T1000 (cell line): ENCODE measurements around the gene GREM2.

ENCODE experiments used
- DNase-seq: peaks from one replicate; lab custom pipeline; 2025; ENCODE audit warnings: mixed read lengths; lab: John Stamatoyannopoulos, UW

GREM2 gene

DNA sequence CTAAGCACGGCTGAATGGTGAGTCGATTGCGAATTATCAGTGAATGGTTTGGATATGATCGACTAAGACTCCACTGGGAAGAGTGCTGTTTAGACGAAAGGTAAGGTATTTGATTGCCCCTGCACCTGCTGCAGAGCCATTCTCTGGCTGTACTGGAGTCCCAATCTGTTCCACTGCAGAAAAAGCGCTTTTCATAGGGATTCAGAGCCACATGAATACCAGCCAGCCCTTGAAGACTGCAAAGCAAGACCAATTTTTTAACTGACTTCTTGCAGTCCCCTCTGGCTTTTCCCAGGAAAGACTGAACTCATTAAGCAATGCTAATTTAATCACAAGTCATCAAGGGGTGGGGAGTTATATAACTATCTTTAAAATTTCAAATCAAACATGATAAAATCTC lies 1.3 kb downstream of the GREM2 start:
- DNase-seq, result no peak

DNA sequence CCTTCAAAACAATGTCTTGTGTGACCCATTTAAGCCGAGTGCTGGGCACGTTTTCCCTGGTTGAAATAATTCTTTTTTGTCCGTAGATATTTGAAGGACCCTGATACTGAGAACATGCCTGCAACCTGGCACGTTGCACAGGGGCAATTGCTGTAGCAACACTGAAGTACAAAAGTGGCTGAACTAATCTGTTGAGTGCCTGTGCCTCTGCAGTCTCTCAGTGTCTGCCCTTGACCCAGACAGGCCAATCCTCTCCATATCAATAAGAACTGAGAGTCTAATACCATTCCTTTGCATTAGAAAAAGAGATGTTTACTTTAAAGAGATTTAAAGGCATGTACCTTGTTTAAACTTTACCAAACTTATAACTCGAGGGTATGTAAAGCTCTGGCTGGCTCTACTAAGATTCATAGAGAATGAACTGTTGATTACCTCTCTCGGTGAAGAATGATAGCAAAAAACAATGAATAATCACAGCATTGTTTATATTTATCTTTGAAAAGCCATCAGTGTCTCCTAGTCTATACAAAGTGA lies 2.4 kb downstream of the GREM2 start:
- DNase-seq, result no peak

DNA sequence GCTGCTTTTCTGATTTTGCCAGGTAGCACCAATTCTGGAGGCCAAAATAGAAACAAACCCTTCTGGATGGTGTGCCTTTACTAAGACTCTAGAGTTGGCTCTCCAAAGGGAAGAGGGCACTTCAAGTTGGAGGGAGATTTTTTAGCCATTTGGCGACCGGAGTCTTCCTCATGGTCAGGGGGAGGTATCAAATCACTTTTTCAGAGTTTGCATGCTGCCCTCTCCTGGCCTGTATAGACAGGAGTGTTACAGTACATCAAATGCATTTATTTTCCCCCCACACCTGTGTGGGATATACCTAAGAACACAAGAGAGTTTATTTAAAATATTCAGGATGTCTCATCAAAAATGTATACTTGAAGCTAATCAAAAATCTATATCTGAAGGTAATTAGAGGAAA lies 3.2 kb downstream of the GREM2 start:
- DNase-seq, result no peak

DNA sequence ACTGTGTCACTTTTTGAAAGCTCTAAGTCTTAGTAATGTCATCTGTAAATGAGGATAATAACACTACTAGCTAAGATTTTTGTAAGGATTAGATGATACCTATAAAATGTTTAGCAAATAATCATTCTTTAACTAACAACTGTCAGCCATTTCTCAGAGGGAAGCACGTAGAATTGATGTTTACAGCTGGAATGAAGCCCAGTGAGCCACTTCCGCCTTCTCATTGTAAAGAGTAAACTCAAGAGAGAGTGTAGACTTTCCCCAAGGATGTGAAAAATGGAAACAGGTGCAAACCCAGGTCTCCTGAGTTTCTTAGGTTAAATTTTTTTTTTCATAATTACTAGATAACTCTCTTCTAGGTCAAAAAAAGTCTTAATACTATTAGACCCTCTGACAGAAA lies 4.9 kb downstream of the GREM2 start:
- DNase-seq, result no peak

DNA sequence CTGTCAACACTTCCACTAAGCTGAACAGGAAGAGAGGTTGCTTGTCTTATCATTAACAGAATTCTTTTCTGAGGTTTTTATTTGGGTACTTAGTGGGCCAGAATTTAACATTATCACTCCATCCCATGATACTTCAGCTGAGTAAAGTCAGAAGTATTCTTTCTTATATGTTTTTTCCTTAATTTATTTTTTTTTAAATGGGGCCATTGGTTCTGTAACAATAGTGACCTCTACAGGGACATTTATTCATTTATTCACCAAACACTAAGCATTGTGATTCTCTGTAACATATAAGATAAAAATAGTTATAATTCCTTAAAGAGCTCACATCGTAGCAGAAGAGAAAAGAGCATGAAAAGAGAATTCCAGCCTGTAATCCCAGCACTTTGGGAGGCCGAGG lies 9.8 kb downstream of the GREM2 start:
- DNase-seq, result no peak

DNA sequence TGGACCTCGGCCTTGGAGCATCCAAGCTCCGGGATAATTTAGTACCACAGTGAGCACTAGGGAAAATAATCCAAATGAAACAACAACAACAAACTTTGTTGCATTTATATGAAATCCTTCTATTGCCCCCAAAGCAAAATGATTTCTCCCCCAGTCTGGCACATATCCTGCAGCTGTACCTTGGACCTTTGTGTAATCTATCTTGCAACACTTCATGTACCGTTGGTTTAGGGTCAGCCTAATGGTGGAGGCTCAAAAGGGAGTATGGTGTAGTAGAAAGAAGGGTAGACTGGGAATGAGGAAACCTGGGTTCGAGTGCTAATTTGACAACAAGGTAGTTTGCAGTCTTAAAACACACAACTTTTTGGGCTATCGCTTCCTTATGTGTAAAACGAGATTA lies 12.1 kb downstream of the GREM2 start:
- no peak for DNase-seq

DNA sequence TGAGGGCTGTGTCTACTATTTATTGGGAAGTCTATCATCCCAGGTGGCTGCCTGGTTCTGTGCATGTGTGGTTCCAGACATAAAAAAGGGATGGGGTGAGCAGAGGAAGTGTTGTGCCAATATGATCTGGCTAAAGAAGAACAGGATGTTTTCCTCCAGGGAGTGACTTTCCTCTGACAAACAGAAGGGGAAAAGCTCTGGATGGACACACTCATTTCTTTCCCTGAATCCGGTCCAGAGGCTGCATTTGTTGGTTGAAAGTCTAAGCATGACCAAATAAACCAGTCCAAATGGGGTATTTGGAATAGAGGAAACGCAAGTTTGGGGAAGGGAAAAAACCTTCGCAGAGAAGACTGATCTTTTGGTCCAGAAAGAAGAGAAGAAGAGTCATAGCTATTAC lies 12.7 kb downstream of the GREM2 start:
- no peak for DNase-seq

DNA sequence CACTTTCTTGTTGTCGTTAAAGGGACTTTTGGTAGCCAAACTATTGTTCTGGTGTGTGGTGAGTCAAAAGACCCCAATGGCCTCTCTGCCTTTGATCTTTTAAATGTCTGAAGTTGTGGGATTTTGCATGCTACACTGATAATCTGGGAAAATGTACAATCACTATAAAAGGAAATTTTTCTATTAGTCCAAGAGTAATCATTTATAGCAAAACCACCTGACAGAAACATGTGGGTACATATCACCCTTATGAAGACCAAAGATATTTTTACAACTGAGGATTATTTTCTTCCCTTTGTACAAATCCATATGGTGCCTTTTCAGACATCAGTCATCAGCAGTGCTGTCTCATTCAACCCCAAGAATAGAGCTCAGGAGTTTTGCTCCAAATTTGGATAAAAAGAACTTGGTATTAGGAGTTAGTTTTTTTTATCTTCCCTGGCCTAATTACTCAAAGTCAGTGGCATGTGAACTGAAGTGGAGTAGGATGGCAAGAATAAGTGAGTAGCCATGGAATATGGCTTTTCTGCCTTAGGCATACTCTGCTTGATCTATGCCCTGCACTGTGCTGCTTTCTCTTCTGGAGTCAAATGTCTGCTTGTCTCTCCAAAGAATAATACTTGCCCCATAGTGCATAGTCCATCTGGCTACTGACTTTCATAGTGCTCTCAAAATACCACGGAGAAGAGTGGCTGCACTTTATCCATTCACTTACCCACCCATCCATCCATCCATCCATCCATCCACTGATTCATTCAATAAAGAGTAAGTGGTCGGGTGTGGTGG lies 13.5 kb downstream of the GREM2 start:
- no peak for DNase-seq

DNA sequence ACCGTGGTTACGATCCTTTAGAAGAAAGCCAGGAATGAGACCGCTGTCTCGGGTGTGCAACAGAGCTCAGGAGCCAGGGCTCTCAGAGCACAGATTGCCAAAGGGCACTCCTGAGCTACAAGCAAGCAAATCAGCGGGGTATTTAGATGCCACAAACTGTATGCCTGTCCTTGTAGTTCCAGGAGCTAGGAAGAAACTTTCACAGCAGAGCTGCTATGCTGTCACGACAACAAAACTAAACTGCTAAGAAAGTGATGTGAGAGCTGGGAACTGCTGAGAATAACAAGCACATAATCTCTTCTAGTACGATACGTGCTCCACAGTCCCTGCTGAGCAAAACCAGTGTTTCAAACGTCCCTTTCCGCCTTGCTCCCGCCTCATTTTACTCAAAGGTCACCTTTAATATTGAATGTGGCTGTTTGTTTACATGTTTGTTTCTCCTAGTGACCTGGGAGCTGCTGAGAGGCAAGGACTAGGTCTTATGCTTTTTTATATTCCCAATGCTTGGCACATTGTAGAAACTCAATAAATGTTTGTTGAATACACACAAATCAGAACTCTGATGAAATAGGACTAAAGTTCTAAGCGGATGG lies 14.7 kb downstream of the GREM2 start:
- DNase-seq, result no peak

DNA sequence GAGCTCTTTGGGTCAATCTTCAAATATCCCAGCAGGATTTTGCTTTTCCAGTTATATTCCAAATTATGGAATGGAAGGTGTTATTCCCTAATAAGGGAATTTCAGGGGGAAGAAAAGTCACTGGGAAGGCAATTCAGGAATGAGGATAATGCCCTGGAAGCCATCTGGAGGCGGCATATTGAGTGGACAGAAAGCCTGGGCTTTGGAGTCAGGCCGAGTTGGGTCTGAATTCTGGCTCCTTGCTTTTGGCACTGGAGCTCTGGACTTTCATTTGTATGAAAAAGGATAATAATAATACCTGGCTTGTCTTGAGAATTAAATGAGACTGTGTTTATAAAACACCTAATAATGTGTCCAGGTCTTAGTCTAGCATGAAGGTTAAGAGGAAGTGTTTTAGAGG lies 16.5 kb downstream of the GREM2 start:
- no peak for DNase-seq

DNA sequence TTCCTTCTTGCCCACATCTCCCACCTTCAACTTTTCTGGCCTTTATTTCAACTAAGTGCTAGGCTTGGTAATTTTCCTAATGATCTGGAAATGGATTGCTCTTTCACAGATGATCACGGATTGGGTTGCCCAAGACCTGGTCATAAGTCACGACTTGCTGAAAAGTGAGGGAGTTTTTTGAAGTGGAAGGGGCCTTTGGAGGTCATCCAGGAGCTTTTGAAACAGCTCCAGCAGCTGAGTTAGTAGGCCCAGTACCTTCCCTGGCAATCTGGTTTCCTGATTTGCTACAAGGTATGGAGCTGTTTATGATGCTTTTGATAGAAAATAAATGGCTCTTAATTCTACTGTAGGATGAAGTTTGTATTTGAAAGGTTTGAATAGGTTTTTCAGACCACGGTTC lies 20.4 kb downstream of the GREM2 start:
- no peak for DNase-seq

DNA sequence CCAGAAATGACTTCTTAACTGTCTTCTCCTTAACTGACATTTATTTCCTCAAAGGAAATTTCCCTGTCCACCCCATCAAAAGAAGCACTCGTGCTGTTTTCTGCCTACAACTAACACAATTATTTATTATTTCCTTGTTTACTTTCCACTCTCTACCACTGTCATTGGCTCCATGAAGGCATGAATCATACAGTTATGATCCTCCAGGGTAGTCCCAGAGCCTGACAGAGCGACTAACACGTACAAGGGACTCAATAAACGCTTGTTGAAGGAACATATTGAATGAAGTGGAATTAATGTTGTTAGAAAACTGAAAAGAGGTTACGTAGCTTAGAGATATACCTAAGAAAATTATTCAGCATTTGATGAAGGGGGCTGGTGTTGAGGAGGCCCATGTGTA lies 20.9 kb downstream of the GREM2 start:
- no peak for DNase-seq

DNA sequence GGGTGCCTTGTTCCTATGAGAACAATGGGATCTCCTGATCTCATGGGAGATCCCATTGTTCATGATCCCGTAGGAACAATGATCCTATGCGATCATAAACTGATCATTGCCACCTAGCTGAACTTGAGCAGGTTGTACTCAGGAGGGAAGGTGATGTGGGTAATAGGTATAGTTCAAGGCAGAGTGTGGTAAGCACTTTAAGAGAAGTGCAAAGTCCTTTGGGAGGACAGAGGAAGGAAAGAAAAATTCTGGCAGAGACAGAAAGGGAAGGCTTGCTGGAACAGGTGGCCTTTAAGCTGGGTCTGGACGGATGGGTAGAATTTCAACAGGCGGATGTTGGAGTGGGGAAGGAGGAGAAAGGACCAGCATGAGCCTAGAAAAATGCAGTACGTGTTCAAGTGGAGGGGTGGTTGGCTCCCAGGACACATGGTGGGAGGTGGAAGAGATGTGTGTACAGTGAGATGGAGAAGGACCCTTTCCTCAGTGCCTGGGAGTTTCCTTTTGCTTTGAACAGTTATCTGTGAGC lies 22.3 kb downstream of the GREM2 start:
- no peak for DNase-seq

DNA sequence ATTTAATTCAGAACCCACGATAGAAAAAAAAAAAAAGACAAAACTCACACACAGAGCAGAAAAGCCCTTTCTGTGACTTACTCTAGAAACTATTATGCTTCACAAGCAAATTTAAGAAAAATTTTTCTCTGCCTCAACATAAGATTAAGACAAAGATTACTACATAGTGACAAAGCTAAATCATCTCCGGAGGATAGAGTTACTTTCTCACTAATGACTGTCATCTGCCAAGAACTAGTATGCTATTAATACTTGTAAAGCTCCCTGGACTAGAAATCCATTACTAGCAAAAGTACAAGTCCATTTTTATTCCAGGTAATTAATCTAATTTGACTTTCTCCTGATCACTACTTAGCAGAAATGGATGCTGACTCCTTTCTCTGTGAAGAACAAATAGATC lies 25.9 kb downstream of the GREM2 start:
- no peak for DNase-seq

DNA sequence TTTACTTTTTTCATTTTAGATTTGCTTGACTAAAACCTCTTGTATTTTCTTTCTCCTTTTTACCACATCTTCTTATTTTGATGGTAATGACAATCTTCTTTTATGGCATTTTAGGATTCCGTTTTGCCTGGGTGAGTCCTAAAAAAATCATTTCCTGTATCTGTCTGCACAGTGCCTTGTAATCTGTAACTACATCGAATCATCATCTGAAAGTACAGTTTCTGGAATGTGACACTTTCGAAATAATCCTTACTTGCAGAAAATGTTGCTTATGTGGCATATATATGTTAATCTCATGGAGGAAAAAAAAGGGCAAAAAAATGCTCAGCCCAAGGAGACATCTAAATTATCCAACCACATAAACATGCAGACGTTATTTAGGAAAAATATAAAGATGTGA lies 29.0 kb downstream of the GREM2 start:
- no peak for DNase-seq

DNA sequence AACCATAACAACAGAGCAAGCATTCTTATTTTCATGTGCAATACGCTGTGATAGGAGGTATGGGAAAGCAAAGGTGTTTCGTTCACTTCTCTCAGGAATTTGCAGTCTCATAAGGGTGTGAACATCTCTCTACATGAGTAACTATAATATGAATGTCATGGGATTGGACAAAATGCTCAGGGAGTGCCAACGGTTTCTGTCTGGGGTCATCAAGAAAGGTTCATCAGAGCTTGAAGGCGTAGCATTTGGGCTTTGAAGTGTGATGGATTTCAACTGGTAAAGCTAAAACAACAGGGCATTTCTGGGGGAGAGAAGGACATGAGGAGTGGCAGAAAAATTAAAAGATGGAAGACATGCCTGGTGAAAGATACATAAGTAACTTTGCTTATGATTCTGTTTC lies 32.4 kb downstream of the GREM2 start:
- no peak for DNase-seq

DNA sequence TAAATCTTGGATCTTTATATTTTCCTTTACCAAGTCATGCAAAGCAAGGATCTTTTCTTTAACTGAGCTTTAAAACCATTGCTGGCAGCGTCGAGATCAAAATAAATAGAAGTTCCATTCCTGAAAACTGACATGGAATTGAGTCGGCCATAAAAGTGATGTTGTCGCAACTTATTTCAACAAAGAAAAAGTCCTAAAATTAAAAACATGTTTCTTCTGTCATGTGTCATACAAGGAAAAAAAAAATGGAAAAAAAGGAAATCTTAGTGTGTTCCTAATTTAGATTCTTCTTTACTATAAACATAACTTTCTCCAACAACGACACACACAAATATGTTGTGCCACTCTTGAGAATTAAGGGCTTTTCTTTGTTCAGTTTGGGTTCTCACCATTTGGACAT lies 34.9 kb downstream of the GREM2 start:
- DNase-seq, result no peak

DNA sequence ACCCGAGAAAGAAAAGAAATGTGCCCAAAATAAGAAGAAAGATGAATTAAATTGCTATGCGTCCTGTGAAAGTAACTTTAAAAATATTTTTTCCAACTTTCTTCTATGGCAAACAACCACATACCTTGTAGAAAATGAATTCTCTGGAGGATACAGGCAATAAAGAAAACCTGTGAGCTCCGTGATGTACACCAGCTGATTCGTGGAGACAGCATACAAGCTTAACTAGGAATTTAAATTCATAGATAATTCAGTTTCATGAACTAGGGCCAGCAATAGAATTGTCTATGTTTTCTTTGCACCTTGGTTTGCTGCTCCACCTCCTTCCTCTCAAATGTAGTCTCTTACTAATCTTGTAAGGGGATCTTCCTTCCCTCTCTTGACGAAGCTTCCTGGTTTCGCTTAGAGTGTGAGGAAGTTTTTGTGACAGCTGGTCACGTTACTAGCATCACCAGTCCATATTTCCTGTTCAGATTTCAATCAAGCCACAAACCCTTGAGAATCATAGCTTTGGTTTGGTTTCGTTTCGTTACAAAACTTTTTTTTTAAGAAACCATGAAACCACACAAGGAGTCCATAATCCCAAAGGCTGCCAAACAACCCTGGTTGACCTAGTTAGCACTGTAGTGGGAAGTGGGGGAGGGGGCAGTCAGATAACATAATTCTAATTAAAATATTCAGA lies 35.8 kb downstream of the GREM2 start:
- no peak for DNase-seq

DNA sequence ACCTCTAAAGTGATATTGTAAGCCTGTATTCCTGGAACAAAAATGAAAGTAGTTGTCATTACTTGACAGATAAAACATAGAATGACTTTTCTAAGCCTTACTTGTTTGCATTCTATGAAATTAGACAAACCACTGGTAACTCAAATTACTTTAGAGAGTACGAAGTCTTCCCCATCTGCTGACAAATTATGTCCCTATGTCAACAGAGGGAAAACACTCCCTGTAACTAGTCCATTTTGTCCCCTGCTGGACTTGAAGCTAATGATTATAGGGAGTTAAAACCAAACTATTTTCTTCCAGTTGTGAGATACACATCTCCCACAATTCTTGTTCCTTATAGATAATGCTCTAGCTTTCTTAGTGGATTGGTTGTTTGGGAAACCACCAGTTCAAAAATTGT lies 39.6 kb downstream of the GREM2 start:
- DNase-seq, result no peak

DNA sequence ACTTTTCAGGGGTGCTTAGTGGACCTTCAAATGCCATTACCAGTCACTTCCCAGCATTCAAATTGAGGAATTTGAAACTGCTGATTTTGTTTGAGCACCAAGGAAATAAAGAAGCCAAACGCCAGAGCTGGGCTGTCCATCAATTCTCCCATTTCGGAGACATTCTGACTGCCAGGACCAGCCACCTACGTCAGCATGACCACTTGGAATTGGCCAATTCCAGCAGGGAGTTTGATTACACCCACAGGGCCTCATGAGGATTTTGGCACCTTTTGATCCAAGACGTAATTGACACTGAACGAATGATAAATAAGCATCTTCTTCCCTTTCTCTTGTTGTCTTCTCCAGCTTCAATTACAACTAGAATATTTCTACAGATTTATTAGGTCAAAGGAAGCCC lies 40.2 kb downstream of the GREM2 start:
- DNase-seq, result no peak

DNA sequence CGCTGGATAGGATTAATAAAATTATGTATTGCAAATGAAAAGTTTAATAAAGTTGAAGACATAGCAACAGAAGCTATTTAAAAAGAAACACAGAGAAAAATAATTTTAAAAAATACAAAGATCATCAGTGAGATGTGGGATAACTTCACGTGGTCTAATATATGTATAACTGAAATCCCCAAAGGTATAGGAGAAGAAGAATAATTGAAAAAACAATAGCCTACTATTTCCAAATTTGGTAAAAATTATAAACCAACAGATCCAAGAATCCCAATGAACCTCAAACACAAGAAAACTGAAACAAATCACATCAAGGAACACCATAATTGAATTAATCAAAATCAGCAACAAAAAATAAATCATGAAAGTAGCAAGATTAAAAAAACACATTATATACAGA lies 44.9 kb downstream of the GREM2 start:
- no peak for DNase-seq

DNA sequence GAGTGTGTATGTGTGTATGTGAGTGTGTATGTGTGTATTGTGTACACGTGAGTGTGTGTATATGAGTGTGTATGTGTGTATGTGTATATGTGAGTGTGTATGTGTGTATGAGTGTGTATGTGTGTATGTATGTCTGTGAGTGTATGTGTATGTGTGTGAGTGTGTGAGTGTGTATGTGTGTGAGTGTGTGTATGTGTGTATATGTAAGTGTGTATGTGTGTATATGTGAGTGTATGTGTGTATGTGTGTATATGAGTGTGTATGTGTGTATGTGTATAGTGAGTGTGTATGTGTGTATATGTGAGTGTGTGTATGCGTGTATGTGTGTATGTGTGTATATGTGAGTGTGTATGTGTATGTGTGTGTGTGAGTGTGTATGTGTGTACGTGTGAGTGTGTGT lies 49.2 kb downstream of the GREM2 start:
- DNase-seq, result no peak

DNA sequence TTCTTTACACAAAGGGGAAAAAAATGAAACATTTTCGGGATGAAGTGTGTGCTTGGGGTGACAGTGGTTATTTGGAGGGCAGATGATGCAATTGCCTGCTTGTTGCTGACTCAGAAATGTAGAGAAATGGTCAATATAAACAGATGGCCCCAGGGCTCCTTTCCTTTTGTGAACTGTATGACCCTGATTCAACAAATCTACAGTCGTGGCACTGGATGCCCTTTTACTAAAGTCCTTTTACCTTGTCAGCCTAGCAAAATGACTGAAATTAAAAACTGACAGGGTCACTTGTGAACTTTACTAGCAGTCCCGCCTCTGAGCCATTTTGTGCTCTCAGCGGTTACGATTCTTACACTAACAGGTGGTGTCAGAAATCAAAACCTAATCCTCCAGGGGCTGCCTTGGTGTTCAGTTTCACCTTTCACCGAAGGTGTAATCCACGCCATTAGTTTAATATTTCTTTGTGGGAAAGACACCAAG lies 49.8 kb downstream of the GREM2 start:
- no peak for DNase-seq
